Neutrophil (primary cell): ENCODE results near the gene LOXHD1.

ENCODE experiments used
- H3K27ac ChIP-seq: fragments of 200-600 bp; sonication (generic); 2 replicates; pipeline ENCODE4 v1.5.1; 2016; ENCODE audit warnings: mild to moderate bottlenecking, moderate library complexity
- H3K27me3 ChIP-seq: fragments of 200-600 bp; sonication (generic); 2 replicates; pipeline ENCODE4 v1.6.0; 2016; ENCODE audit warnings: mild to moderate bottlenecking
- H3K36me3 ChIP-seq: fragments of 200-600 bp; sonication (generic); 2 replicates; pipeline ENCODE4 v1.5.1; 2017
- H3K4me1 ChIP-seq, 2 experiments: fragments of 200-600 bp in 1 of 2; sonication (generic) in 1 of 2; 1 replicate in 1 of 2; 2 replicates in 1 of 2; pipeline versions ENCODE4 v1.5.1 to v1.6.1; 2013 to 2016; ENCODE audit warnings: low read depth in 1 of 2, low read length in 1 of 2, mild to moderate bottlenecking in 1 of 2, moderate library complexity in 1 of 2; ENCODE audit not compliant: control insufficient read depth in 1 of 2, insufficient read depth in 1 of 2
- H3K4me3 ChIP-seq, 2 experiments: fragments of 200-600 bp in 1 of 2; sonication (generic) in 1 of 2; 1 replicate in 1 of 2; 2 replicates in 1 of 2; pipeline ENCODE4 v1.5.1; 2013 to 2016; ENCODE audit warnings: low read depth in 1 of 2, low read length in 1 of 2, mild to moderate bottlenecking in 1 of 2, moderate library complexity in 1 of 2
- H3K9me3 ChIP-seq: fragments of 200-600 bp; sonication (generic); 2 replicates; pipeline ENCODE4 v1.5.1; 2016
- TF ChIP-seq, protein P1 (sequence below): fragments of 200-600 bp; sonication (generic); IDR thresholded peaks from 2 replicates; pipeline ENCODE4 v1.5.1; 2016; ENCODE audit warnings: antibody characterized with exemption

Gene LOXHD1

DNA sequence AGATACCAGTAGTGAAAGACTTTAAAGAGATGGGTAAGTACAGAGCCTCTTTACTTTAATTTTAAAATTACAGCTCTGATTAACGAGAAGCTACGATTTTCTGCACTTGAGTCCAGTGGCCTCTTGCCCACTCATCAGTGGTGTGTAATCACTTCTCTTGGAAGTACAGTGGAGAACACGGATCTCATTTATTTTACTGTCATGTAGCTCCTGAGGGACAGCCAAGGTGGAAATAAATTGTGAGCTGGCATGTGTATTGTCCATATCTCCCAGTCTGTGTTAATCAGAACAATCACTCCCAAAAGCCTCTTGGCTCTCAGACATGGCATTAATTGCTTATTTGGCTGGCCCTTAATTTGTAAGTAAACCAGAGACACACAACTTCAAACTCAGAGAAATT is 69.4 kb downstream of the LOXHD1 start:
- Histone ChIP-seq H3K9me3 (no peaks in the 10 kb centered on the region), H3K4me1 (peaks cover 0 to 4% of the 10 kb centered on the region in 2 experiments), H3K27me3 (no peaks in the 10 kb centered on the region), H3K27ac (no peak overlapping the region), H3K36me3 (peaks cover 64% of the 10 kb centered on the region), H3K4me3 (no peak overlapping the region)
- TF ChIP-seq, protein P1, sequence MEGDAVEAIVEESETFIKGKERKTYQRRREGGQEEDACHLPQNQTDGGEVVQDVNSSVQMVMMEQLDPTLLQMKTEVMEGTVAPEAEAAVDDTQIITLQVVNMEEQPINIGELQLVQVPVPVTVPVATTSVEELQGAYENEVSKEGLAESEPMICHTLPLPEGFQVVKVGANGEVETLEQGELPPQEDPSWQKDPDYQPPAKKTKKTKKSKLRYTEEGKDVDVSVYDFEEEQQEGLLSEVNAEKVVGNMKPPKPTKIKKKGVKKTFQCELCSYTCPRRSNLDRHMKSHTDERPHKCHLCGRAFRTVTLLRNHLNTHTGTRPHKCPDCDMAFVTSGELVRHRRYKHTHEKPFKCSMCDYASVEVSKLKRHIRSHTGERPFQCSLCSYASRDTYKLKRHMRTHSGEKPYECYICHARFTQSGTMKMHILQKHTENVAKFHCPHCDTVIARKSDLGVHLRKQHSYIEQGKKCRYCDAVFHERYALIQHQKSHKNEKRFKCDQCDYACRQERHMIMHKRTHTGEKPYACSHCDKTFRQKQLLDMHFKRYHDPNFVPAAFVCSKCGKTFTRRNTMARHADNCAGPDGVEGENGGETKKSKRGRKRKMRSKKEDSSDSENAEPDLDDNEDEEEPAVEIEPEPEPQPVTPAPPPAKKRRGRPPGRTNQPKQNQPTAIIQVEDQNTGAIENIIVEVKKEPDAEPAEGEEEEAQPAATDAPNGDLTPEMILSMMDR, result no peak

DNA sequence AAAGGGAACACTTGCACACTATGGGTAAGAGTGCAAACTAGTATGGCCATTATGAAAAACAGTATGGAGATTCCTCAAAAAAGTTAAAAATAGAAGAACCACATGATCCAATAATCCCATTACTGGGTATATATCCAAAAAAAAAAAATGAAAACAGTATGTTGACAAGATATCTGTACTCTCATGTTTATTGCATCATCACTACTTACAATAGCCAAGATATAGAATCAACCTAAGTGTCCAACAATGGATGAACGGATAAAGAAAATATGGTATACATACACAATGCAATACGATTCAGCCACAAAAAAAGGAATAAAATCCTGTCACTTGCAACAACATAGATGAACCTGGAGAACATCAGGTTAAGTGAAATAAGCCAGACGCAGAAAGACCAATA is 73.3 kb downstream of the LOXHD1 start:
- H3K4me1 ChIP-seq, result no peaks in the 10 kb centered on the region
- no peaks in the 10 kb centered on the region for H3K27me3 ChIP-seq
- peaks cover 30% of the 10 kb centered on the region for H3K36me3 ChIP-seq
- no peaks in the 10 kb centered on the region for H3K9me3 ChIP-seq
- no peak overlapping the region for H3K27ac ChIP-seq
- no peak overlapping the region for H3K4me3 ChIP-seq
- TF ChIP-seq, protein P1, result no peak

DNA sequence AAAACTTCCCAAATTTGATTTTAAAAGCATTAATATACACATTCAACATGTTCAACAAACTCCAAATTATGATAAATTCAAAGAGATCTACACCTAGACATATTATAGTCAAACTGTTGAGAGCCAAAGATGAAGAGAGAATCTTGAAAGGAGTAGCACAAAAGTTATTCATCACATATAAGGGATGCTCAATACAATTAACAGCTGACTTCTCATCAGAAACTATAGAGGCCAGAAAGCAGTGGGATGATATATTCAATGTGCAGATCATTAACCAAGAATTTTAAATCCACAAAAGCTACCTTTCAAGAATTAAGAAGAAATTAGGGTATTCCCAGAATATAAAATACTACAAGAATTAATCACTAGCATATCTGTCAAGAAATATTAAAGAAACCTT is 75.4 kb downstream of the LOXHD1 start:
- Histone ChIP-seq H3K36me3 (peaks cover 28% of the 10 kb centered on the region), H3K27ac (no peak overlapping the region), H3K4me3 (no peak overlapping the region), H3K27me3 (no peaks in the 10 kb centered on the region), H3K9me3 (no peaks in the 10 kb centered on the region), H3K4me1 (no peaks in the 10 kb centered on the region)
- TF ChIP-seq, protein P1, result no peak

DNA sequence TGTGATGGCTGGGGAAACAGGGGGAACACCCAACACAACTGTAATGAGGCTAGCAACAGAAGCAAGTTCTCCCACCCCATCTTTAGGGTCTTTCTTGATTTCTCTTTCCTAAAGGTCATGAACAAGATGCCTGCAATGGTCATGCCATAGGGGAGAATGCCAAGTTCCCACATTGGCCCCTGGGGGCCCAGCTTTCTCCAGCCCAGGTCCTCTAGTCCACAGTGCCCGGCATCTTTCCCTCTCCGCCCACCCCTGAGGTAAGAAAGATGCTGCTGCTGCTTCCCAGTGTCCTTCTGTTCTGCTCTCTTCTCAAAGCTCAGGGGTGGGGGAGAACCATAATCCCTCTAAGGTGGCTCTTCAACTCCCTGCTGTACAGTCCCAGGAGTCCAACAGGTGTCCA is 78.0 kb downstream of the LOXHD1 start:
- no peak overlapping the region for H3K4me3 ChIP-seq
- no peaks in the 10 kb centered on the region for H3K9me3 ChIP-seq
- TF ChIP-seq, protein P1, result no peak
- no peaks in the 10 kb centered on the region for H3K27me3 ChIP-seq
- peaks cover 34% of the 10 kb centered on the region for H3K36me3 ChIP-seq
- no peak overlapping the region for H3K27ac ChIP-seq
- H3K4me1 ChIP-seq, result no peaks in the 10 kb centered on the region

DNA sequence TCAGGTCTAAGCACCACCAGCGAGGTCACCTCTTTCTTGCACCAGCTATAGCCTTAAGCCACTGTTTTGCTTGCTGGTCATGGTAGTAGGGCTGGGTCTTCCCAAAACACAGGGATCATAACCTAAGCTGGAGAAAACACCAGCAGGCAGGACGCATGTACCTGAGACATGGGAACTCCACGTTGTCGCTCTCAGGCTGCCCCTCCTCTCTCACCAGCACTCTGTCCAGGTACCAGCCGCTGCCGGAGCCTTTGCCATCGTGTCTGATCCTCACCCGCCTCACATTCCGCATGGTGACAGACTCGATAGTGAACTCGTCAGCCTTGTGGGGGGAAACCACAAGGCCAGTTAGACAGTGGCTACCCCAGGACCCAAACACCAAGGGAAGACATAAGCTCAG is 79.5 kb downstream of the LOXHD1 start:
- Histone ChIP-seq H3K27me3 (no peaks in the 10 kb centered on the region), H3K4me3 (no peak overlapping the region), H3K4me1 (no peaks in the 10 kb centered on the region), H3K27ac (no peak overlapping the region), H3K9me3 (no peaks in the 10 kb centered on the region), H3K36me3 (peaks cover 47% of the 10 kb centered on the region)
- TF ChIP-seq, protein P1, result no peak

DNA sequence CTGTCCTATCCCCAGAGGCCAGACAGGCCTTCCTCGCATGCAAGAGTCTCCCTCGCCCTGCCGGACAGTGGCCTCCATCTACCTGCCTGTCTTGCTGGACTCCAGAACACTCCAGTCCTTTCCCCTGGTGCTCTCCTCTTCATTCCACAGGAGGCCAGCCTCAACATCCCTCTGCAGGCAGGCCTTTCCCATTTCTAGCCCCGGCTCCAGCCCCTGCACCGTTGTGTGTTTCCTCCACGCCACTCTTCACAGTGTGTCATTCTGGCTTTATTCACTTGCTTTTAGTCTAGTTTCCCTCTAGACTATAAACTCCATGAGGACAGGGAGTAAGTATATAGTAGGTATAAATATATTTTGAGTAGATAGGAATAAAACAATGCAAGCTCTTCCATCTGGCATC is 81.2 kb downstream of the LOXHD1 start:
- Histone ChIP-seq H3K4me1 (no peaks in the 10 kb centered on the region), H3K36me3 (peaks cover 63% of the 10 kb centered on the region), H3K9me3 (no peaks in the 10 kb centered on the region), H3K27ac (no peak overlapping the region), H3K27me3 (no peaks in the 10 kb centered on the region), H3K4me3 (no peak overlapping the region)
- TF ChIP-seq, protein P1, result no peak
